ENCODE results near the gene GRB7. TPM values are rescaled to one million over a fixed set of nuclear protein-coding genes. Genes with fewer than 3 reads are reported as not detected.

GRB7 gene
- total and polyA plus RNA-seq, 10 of the 15 experiments (the other 5 are each of a cell fraction or from before 2014, with no cell fraction given) = 0.05 to 0.34 (median 0.19) TPM; not detected in 4

DNA sequence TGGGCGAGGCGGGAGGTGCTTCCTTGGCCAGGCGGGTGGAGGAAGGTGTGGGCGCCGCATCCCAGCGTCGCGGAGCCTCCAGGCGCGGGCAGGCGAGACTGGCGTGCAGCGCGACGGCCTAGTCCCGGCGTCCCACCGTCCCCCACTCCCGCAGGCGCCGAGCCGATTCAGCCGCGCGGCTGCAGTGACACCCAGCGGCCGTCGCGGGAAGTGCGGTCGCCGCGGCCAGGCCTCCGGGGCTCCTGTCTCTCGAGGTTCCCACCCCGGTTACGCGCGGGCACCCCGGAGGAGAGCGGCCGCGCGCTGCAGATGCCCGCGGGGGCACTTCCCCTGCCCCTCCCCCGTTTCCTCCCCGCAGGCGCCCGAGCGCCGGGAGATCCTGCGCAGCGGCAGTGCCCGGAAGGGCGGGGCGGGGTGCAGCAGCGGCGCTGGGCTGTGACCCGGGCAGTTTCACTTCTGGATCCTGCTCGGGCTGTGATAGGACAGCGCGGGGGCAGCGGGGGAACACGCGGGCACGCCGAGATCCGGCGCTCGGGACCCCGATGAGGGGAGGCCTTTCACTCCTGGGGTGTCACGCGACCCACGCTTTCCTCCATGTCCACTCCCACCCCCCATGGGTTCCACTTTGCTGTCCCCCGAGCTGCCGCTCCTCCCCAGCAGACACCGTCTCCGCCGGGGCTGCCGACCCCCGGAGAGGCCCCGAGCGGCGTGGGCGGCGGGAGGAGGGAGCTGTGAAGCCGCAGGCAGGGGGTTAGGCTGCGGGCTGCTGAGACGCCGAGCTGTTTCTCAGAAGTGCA is 16.6 kb downstream of the GRB7 start (continued):
- peak; percentile 65 to 73; a peak in 3 of 4 replicates for TF ChIP-seq EP300 (IDR thresholded peaks at IDR 0.05; ENCODE audit: borderline replicate concordance in 1 of 2, control insufficient read depth in 1 of 2, low read depth in 2 of 2, low read length in 2 of 2)
- TF ChIP-seq STAT1 (conservative IDR thresholded peaks at IDR 0.05) = 0 out of 2 replicates have a peak, but pooled peaks have one; percentile 13
- TF ChIP-seq KAT2A (conservative IDR thresholded peaks at IDR 0.05; ENCODE audit: control insufficient read depth, low read depth, low read length) = no peak
- TF ChIP-seq PAX8 (IDR thresholded peaks at IDR 0.05) = no peak
- TF ChIP-seq, protein P1, sequence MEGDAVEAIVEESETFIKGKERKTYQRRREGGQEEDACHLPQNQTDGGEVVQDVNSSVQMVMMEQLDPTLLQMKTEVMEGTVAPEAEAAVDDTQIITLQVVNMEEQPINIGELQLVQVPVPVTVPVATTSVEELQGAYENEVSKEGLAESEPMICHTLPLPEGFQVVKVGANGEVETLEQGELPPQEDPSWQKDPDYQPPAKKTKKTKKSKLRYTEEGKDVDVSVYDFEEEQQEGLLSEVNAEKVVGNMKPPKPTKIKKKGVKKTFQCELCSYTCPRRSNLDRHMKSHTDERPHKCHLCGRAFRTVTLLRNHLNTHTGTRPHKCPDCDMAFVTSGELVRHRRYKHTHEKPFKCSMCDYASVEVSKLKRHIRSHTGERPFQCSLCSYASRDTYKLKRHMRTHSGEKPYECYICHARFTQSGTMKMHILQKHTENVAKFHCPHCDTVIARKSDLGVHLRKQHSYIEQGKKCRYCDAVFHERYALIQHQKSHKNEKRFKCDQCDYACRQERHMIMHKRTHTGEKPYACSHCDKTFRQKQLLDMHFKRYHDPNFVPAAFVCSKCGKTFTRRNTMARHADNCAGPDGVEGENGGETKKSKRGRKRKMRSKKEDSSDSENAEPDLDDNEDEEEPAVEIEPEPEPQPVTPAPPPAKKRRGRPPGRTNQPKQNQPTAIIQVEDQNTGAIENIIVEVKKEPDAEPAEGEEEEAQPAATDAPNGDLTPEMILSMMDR (IDR thresholded peaks at IDR 0.05 in 2 of 3, conservative IDR thresholded peaks at IDR 0.05 in 1 of 3; ENCODE audit: control insufficient read depth in 2 of 3, extremely low read depth in 1 of 3, insufficient read depth in 1 of 3, low read depth in 3 of 3, low read length in 3 of 3) = peak; percentile 81 to 93 (median 88)
- TF ChIP-seq SMAD5 (IDR thresholded peaks at IDR 0.05; ENCODE audit: low read depth) = peak; percentile 19; the same call in 1 of the 2 replicates
- peak; percentile 57; the same call in 1 of the 2 replicates for TF ChIP-seq ZBED1 (IDR thresholded peaks at IDR 0.05; ENCODE audit: borderline replicate concordance)
- no peak for TF ChIP-seq FOS (IDR thresholded peaks at IDR 0.05; ENCODE audit: borderline replicate concordance, extremely low read depth, insufficient read length)
- TF ChIP-seq, protein P2, sequence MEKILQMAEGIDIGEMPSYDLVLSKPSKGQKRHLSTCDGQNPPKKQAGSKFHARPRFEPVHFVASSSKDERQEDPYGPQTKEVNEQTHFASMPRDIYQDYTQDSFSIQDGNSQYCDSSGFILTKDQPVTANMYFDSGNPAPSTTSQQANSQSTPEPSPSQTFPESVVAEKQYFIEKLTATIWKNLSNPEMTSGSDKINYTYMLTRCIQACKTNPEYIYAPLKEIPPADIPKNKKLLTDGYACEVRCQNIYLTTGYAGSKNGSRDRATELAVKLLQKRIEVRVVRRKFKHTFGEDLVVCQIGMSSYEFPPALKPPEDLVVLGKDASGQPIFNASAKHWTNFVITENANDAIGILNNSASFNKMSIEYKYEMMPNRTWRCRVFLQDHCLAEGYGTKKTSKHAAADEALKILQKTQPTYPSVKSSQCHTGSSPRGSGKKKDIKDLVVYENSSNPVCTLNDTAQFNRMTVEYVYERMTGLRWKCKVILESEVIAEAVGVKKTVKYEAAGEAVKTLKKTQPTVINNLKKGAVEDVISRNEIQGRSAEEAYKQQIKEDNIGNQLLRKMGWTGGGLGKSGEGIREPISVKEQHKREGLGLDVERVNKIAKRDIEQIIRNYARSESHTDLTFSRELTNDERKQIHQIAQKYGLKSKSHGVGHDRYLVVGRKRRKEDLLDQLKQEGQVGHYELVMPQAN (conservative IDR thresholded peaks at IDR 0.05) = peak; percentile 64
- TF ChIP-seq SMC3 (IDR thresholded peaks at IDR 0.05; ENCODE audit: borderline replicate concordance, low read length) = peak; percentile 49; the same call in 1 of the 2 replicates
- peak; percentile 75 for TF ChIP-seq POLR2A (IDR thresholded peaks at IDR 0.05; ENCODE audit: low read depth, low read length)
- TF ChIP-seq IKZF2 (IDR thresholded peaks at IDR 0.05) = peak; percentile 87 to 91
- TF ChIP-seq CBFB (IDR thresholded peaks at IDR 0.05; ENCODE audit: low read depth) = no peak
- TF ChIP-seq CHD2 (IDR thresholded peaks at IDR 0.05; ENCODE audit: borderline replicate concordance, low read depth, low read length) = no peak
- TF ChIP-seq ZNF592 (IDR thresholded peaks at IDR 0.05) = peak; percentile 90
- TF ChIP-seq, protein P3, sequence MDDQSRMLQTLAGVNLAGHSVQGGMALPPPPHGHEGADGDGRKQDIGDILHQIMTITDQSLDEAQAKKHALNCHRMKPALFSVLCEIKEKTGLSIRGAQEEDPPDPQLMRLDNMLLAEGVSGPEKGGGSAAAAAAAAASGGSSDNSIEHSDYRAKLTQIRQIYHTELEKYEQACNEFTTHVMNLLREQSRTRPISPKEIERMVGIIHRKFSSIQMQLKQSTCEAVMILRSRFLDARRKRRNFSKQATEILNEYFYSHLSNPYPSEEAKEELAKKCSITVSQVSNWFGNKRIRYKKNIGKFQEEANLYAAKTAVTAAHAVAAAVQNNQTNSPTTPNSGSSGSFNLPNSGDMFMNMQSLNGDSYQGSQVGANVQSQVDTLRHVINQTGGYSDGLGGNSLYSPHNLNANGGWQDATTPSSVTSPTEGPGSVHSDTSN (IDR thresholded peaks at IDR 0.05; ENCODE audit: insufficient replicate concordance, low read depth, low read length) = no peak
